ENCODE measurements around the gene RAB11A.

Gene RAB11A

GRCh38 chr15:65917936-65918335, 48.6 kb downstream of the RAB11A start:
- no peak for DNase-seq (ENCODE audit: low spot score)

GRCh38 chr15:65918357-65918920, 49.1 kb downstream of the RAB11A start:
- no peak for DNase-seq (ENCODE audit: low spot score)

- no peak for DNase-seq (ENCODE audit: low spot score)
These were observed 49.7 kb downstream of the RAB11A start for GRCh38 chr15:65918945-65919344.

GRCh38 chr15:65919353-65919752, 50.1 kb downstream of the RAB11A start:
- no peak for DNase-seq (ENCODE audit: low spot score)

- DNase-seq (ENCODE audit: low spot score) = no peak
These were observed 50.8 kb downstream of the RAB11A start for GRCh38 chr15:65920121-65920520.

GRCh38 chr15:65920825-65921309, 51.6 kb downstream of the RAB11A start:
- DNase-seq (ENCODE audit: low spot score) = no peak

- DNase-seq (ENCODE audit: low spot score) = no peak
These were observed 52.5 kb downstream of the RAB11A start for GRCh38 chr15:65921780-65922179.

GRCh38 chr15:65922621-65923020, 53.3 kb downstream of the RAB11A start:
- DNase-seq (ENCODE audit: low spot score) = no peak

- DNase-seq (ENCODE audit: low spot score) = no peak
These were observed 54.0 kb downstream of the RAB11A start for GRCh38 chr15:65923264-65923663.

GRCh38 chr15:65924004-65924403, 54.7 kb downstream of the RAB11A start:
- no peak for DNase-seq (ENCODE audit: low spot score)

- DNase-seq (ENCODE audit: low spot score) = no peak
These were observed 56.0 kb downstream of the RAB11A start for GRCh38 chr15:65925338-65925737.

- no peak for DNase-seq (ENCODE audit: low spot score)
These were observed 57.2 kb downstream of the RAB11A start for GRCh38 chr15:65926459-65926858.

GRCh38 chr15:65926899-65927298, 57.6 kb downstream of the RAB11A start:
- DNase-seq (ENCODE audit: low spot score) = no peak

- DNase-seq (ENCODE audit: low spot score) = no peak
These were observed 58.3 kb downstream of the RAB11A start for GRCh38 chr15:65927545-65927944.

- DNase-seq (ENCODE audit: low spot score) = no peak
These were observed 60.3 kb downstream of the RAB11A start for GRCh38 chr15:65929573-65929972.

GRCh38 chr15:65930134-65930533, 60.8 kb downstream of the RAB11A start:
- DNase-seq (ENCODE audit: low spot score) = no peak

GRCh38 chr15:65931221-65931620, 61.9 kb downstream of the RAB11A start:
- no peak for DNase-seq (ENCODE audit: low spot score)

- DNase-seq (ENCODE audit: low spot score) = no peak
These were observed 66.1 kb downstream of the RAB11A start for GRCh38 chr15:65935391-65935790.

GRCh38 chr15:65936282-65936681, 67.0 kb downstream of the RAB11A start:
- DNase-seq (ENCODE audit: low spot score) = no peak

- DNase-seq (ENCODE audit: low spot score) = no peak
These were observed 67.8 kb downstream of the RAB11A start for GRCh38 chr15:65937054-65937453.

GRCh38 chr15:65937476-65937875, 68.2 kb downstream of the RAB11A start:
- no peak for DNase-seq (ENCODE audit: low spot score)

- no peak for DNase-seq (ENCODE audit: low spot score)
These were observed 69.3 kb downstream of the RAB11A start for GRCh38 chr15:65938604-65939003.

- DNase-seq (ENCODE audit: low spot score) = no peak
These were observed 70.8 kb downstream of the RAB11A start for GRCh38 chr15:65939901-65940617.

- no peak for DNase-seq (ENCODE audit: low spot score)
These were observed 71.3 kb downstream of the RAB11A start for GRCh38 chr15:65940618-65940909.

Measured in HuH-7 (cell line).